ENCODE data around the gene NTN4. TPM values are rescaled to one million over a fixed set of nuclear protein-coding genes. Genes with fewer than 3 reads are reported as not detected.

Gene NTN4
- total RNA-seq, 1 experiment from 2014 or later: 0.17 TPM

GRCh38 chr12:95674163-95674562 lies 116.4 kb downstream of the NTN4 start:
- Mint-ChIP-seq H3K36me3 (ENCODE audit: insufficient read depth in 1 of 3, low read depth in 3 of 3) (peaks cover 6 to 18% (median 9%) of the 10 kb centered on the region in 3 experiments; a peak in 6 of 7 replicates), H3K4me1 (no peaks in the 10 kb centered on the region), H3K27me3 (ENCODE audit: low read depth) (no peaks in the 10 kb centered on the region), H3K9me3 (peaks cover 4 to 5% of the 10 kb centered on the region in 2 experiments; a peak in 2 of 5 replicates), H3K27ac (no peak overlapping the region), H3K4me3 (no peak overlapping the region)
- H3K4me1 ChIP-seq (ENCODE audit: insufficient read depth, low read length): no peaks in the 10 kb centered on the region
- H3K4me2 ChIP-seq (ENCODE audit: insufficient read depth, insufficient read length, low read length): no peak overlapping the region
- no peak overlapping the region for H3K4ac ChIP-seq (ENCODE audit: low read depth, low read length)
- no peak overlapping the region for H3K27ac ChIP-seq (ENCODE audit: insufficient read length, low read depth, low read length)
- H4K8ac ChIP-seq (replicated peaks; ENCODE audit: insufficient read length, low read depth, low read length): no peak overlapping the region
- no peak overlapping the region for H3K9ac ChIP-seq (ENCODE audit: extremely low read depth, insufficient read length, low read length)
- H3K27me3 ChIP-seq (ENCODE audit: insufficient read depth, low read length): no peaks in the 10 kb centered on the region
- H3K56ac ChIP-seq (ENCODE audit: insufficient read length, low read depth, low read length): no peak overlapping the region
- no peak overlapping the region for H2BK120ac ChIP-seq (ENCODE audit: low read depth, low read length, poor library complexity, severe bottlenecking)
- H4K20me1 ChIP-seq (ENCODE audit: control insufficient read depth, insufficient read depth, insufficient read length): no peaks in the 10 kb centered on the region
- H4K5ac ChIP-seq (ENCODE audit: insufficient read length, low read depth, low read length): no peak overlapping the region
- TF ChIP-seq CTCF (conservative IDR thresholded peaks at IDR 0.05): no peak
- H2BK5ac ChIP-seq (ENCODE audit: insufficient read length, low read length): no peak overlapping the region
- no peak overlapping the region for H2BK20ac ChIP-seq (ENCODE audit: low read depth, low read length, poor library complexity, severe bottlenecking)
- H3K23me2 ChIP-seq (ENCODE audit: insufficient read length, low read depth, low read length, poor library complexity, severe bottlenecking): no peaks in the 10 kb centered on the region
- DNase-seq: no peak
- no peaks in the 10 kb centered on the region for H3K9me3 ChIP-seq (ENCODE audit: control insufficient read depth, low read depth, low read length)
- no peak overlapping the region for H2BK15ac ChIP-seq (ENCODE audit: low read depth, low read length)
- H3K23ac ChIP-seq (ENCODE audit: insufficient read length, low read depth, low read length): no peak overlapping the region
- H2AFZ ChIP-seq (ENCODE audit: low read length): no peak overlapping the region
- H3T11ph ChIP-seq (ENCODE audit: low read length): no peak overlapping the region
- no peak overlapping the region for H3K14ac ChIP-seq (ENCODE audit: insufficient read depth, low read length)
- no peak overlapping the region for H2AK5ac ChIP-seq (ENCODE audit: insufficient read length, low read length)
- H2BK12ac ChIP-seq (ENCODE audit: insufficient read length, low read depth, low read length): no peak overlapping the region
- H3K79me2 ChIP-seq (ENCODE audit: insufficient read depth, low read length): no peaks in the 10 kb centered on the region
- H3K79me1 ChIP-seq (ENCODE audit: insufficient read depth, low read depth, low read length, poor library complexity, severe bottlenecking): no peaks in the 10 kb centered on the region
- H3K18ac ChIP-seq (ENCODE audit: insufficient read length, low read depth, low read length): no peak overlapping the region
- no peak overlapping the region for H4K91ac ChIP-seq (ENCODE audit: insufficient read length, low read depth, low read length)
